Superior temporal gyrus (tissue), 1 donor: ENCODE results near the gene FAM81B.

ENCODE experiments used
- DNase-seq: peaks from one replicate; pipeline ENCODE4 v3.0.0-alpha.2; 2016; ENCODE audit errors: extremely low spot score

The FAM81B gene

GRCh38 chr5:95401626-95402025 is 10.5 kb downstream of the FAM81B start:
- DNase-seq = peak; percentile 68

GRCh38 chr5:95403996-95404395 is 12.8 kb downstream of the FAM81B start:
- DNase-seq = no peak

GRCh38 chr5:95406426-95407090 is 15.4 kb downstream of the FAM81B start:
- DNase-seq = no peak

- DNase-seq = no peak
Observed at GRCh38 chr5:95410279-95410678, 19.1 kb downstream of the FAM81B start.

GRCh38 chr5:95411474-95411873 is 20.3 kb downstream of the FAM81B start:
- DNase-seq = no peak

- DNase-seq = no peak
Observed at GRCh38 chr5:95414451-95414850, 23.3 kb downstream of the FAM81B start.

- DNase-seq = no peak
Observed at GRCh38 chr5:95417971-95418370, 26.8 kb downstream of the FAM81B start.

- no peak for DNase-seq
Observed at GRCh38 chr5:95422838-95423237, 31.7 kb downstream of the FAM81B start.

- no peak for DNase-seq
Observed at GRCh38 chr5:95424016-95424415, 32.9 kb downstream of the FAM81B start.

GRCh38 chr5:95424526-95424925 is 33.4 kb downstream of the FAM81B start:
- no peak for DNase-seq

- DNase-seq = no peak
Observed at GRCh38 chr5:95426227-95426626, 35.1 kb downstream of the FAM81B start.

GRCh38 chr5:95432779-95433178 is 41.6 kb downstream of the FAM81B start:
- DNase-seq = no peak

- DNase-seq = no peak
Observed at GRCh38 chr5:95439801-95440493, 48.8 kb downstream of the FAM81B start.

- DNase-seq = no peak
Observed at GRCh38 chr5:95440825-95441224, 49.7 kb downstream of the FAM81B start.

- DNase-seq = no peak
Observed at GRCh38 chr5:95441636-95442035, 50.5 kb downstream of the FAM81B start.

- DNase-seq = no peak
Observed at GRCh38 chr5:95445442-95445841, 54.3 kb downstream of the FAM81B start.

- no peak for DNase-seq
Observed at GRCh38 chr5:95445995-95446394, 54.8 kb downstream of the FAM81B start.

- no peak for DNase-seq
Observed at GRCh38 chr5:95446560-95447221, 55.5 kb downstream of the FAM81B start.

- DNase-seq = no peak
Observed at GRCh38 chr5:95447961-95448360, 56.8 kb downstream of the FAM81B start.

- DNase-seq = no peak
Observed at GRCh38 chr5:95448789-95449188, 57.6 kb downstream of the FAM81B start.

- no peak for DNase-seq
Observed at GRCh38 chr5:95449460-95449859, 58.3 kb downstream of the FAM81B start.

GRCh38 chr5:95454536-95454935 is 63.4 kb downstream of the FAM81B start:
- DNase-seq = no peak

GRCh38 chr5:95460665-95461064 is 69.5 kb downstream of the FAM81B start:
- DNase-seq = no peak
